Left lobe of liver (tissue), 2 donors: ENCODE data around the gene ARID5B. TPM values are rescaled to one million over a fixed set of nuclear protein-coding genes. Genes with fewer than 3 reads are reported as not detected.

Experiments used
- ATAC-seq: fragments of 200-7000 bp; cut with Tn5 transposase; one replicate; pipeline ENCODE4 v1.9.1; 2020; ENCODE audit warnings: mild to moderate bottlenecking, moderate library complexity
- DNase-seq: peaks from one replicate; pipeline ENCODE4 v3.0.0-alpha.2; 2020; ENCODE audit warnings: low spot score
- total RNA-seq: library from RNA; stranded (reverse); gene quantifications from one replicate; pipeline ENCODE4 v1.2.1, GENCODE V29; 2021
- donor health status: DM: no; HTN: no; CAD: no; lungs with moderate emphysema.
- donor health status: DM: no; HTN: yes; CAD: no.

The ARID5B gene
- total RNA-seq, 1 donor from 2014 or later: 3.8 TPM

DNA sequence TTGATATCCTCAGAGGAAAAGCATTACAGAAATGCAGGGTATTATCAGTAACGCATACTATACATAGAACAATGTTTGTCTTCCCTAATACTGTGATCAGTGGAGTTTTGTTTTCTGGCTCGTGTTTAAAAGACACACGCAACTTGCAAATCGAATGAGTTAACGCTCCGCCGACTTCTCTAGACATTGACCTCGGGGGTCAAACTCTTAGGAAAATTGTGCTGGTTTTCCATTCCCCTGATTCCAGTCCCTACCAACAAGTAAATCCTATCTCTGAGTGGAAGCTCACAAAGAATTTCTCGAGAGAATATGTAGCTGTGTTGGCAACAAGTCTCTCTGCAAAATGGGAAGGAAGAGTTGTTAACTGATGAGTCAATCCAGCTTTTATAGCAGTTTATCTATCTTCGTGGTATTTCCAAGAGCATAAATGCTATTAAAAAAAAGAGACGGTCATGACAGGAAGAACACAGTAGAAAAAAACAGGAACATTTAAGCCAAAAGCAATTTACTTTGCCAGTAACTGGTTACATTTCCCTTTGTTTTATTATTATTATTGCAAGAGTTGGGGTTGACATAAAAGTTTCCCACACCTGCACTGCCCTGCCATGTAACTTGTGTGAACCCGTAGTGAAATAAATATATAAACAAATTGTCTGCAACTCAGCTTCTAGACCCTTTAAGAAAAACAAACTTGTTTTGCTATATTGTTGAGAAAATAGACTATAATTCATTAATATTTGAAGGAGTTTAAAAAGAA, 144.4 kb downstream of the ARID5B start:
- peak; percentile 37 for ATAC-seq
- no peak for DNase-seq

DNA sequence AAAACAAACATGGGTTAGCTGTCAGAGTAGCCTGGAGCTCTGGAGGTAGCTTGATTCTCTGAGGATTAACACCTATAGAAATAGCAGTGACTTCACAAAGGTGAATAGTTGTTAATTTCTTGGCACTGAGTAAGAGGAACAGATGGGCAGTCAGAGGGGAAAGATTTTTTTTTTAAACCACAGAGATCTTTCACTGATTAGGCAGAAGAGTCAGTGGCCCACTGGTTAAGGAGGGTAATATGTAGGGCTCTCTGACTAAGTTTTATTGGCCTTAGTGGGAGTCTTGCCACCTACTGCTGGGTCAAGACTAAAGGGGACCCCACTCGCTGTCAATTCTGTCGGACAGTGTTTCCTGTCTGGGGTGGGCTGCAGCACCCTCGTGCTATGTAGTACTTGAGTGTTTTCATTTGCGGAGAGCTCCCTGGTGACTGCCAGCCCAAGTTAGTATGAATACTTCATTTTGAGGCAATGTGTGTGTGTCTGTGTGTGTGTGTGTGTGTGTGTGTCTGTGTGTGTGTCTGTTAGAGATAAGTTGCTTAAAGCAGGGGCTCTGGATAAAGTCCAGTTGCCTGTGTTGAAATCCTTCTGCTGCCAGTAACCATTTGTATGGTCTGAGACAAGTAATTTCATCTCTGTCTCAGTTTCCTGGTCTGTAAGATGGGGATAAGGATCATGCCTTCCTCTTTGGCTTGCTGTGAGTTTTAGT, 145.2 kb downstream of the ARID5B start:
- peak; percentile 8 for ATAC-seq
- no peak for DNase-seq

DNA sequence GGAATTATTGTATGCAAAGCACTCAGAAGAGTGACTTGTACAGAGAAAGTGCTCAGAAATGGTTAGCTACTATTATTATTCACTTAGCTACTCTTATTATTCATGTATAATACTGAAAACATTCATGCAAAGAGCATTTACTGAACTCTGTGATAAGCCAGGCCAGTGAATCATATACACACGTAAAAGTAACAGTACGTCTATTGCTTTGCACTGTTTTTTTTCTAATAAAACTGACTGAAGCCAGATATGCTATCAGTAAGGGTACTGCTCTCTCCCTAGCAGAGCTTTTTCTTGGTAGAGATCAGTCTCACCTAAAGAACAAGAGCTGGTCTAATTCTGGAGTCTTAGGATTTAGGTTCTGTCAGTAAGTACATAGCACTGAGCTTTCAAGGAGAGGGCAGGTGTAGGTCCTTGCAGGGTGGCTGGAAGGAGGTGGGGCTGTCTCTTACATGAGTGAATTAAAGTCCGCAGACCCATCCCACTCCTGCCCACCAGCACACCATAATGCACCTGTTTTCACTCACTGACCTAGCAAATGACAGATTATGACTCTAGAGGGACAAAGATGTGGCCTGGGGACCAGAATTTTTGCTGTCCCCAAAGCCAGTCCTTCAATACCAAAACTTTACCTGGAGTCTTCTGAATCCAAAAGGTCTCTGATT, 145.9 kb downstream of the ARID5B start:
- DNase-seq (no peak), ATAC-seq (no peak)

DNA sequence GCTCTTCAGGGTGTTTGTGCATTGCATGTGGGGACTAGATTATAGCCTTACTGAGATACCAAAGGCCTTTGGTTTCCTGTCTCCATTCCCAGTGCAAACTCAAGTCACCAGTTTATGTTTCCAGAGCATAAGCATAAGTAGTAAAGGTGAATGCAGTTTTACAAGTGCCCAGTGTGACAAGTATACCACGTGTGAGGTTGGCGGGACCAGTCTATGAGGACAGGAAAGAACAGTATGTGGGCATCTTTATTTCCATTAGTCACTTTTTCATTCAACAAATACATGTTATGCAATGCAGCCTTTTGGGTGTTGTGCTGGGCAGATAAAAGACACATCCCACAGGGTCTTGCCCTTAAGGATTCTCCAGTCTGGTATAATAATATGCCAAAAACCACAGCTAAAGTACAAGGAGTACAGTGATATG, 146.5 kb downstream of the ARID5B start:
- ATAC-seq (no peak), DNase-seq (no peak)

DNA sequence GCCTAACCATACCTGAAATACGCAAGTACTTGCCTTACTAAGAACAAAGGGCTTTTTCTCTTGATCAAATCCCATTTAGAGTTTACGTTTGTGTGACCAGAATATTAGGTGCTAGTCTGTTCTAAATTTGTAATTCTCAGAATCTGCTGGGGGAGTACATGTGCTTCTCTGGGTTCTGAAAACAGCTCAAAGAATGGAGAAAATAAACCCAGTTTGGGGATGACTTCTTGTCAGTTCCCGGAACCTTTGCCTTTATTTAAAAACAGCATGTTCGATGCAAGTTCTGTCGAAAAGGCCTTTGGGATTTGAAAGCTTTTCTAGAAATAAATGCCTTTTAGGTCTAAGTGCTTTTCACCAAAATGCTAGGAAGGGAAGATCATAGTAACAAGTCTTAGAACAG, 147.0 kb downstream of the ARID5B start:
- ATAC-seq (no peak), DNase-seq (no peak)

DNA sequence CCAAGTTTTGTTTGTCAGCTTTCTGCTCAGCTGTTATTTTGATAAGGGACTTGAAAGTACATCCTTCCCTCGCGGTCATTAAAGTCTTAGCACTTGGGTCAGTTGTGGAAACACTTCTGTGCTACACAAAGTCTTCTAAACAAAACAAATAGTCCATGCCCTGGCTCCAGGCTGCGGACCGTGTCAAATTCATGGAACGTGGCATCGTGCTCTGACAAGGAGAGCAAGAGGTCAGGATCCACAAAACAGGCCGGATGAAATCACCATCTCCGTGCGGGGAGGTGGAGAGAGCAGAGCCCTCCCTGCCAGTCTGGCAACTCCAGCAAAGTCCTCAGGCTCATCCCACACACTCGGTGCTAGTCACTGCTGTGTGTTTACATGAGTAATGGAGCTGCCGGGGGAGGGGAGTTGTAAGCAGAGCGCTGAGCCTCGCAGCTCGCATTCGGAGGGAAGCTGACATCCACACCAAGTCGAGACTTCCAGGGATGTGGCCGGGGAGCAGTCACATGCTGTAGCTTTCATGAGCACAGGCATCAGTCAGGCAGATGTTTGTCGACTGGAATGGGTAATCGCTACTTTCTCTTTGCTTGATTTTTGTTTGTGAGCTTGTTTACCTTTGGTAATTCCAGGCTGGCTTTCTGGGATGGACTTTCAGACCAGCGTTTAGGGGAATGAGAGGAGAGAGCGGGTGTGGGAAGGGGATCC, 147.6 kb downstream of the ARID5B start:
- DNase-seq (peak; percentile 78), ATAC-seq (peak; percentile 83)

DNA sequence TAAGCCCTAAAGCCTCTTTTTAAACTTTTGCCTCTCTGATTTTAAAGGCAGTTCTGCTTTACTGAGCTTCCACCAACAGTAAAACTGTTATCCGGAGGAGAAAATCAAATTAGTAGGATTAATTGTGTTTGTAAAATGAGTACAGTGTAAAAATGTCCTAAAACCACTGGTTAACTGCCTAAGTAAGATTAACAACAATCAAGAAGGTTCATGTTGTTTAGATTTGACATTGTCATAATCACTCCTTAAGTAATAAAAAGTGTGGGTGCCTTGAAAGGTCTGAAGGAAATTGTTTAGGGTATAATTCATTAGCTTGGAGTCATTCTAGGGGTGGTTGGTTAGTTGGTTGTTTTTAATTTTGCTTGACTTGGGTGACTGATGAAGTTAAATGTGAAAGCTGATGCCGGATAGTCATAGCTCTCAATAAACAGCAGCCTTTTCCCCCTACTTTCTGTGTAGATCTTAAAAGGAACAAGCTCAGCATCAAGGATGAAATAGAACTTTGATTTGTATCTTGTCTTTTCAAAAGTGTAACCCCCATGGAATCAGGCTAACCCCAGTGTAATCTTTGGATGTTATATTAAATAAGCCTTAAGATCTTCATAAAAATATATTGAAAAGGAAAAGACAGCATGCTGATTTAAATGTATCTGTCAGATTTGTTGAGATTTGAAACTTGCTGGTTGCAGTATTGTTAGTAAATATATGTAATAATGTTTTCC, 148.3 kb downstream of the ARID5B start:
- no peak for DNase-seq
- ATAC-seq: no peak

DNA sequence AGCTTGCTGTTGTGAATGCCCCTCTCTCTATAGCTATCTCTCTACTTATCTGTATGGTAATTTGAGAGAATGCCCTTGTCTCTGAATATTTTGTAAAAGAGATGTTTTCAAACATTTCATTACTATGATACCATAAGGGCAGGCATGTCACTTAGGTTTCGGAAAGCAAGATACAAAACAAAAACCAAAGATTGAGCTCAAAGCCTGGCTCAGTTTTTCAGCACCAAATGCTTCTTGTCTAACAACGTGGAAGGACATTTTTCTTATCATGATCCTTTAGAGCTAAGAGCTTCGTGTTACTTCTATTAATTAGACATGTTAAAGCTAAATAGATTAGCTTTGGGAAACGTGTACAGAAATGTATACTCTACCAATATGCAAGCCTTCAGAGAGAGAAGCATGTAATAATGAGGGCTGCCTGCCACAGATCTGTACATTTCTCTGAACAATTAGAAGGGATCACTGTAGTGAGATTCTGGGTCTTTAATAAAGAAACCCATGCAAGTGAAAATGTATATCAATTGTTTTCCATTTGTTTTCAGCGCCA, 148.9 kb downstream of the ARID5B start:
- no peak for DNase-seq
- no peak for ATAC-seq

DNA sequence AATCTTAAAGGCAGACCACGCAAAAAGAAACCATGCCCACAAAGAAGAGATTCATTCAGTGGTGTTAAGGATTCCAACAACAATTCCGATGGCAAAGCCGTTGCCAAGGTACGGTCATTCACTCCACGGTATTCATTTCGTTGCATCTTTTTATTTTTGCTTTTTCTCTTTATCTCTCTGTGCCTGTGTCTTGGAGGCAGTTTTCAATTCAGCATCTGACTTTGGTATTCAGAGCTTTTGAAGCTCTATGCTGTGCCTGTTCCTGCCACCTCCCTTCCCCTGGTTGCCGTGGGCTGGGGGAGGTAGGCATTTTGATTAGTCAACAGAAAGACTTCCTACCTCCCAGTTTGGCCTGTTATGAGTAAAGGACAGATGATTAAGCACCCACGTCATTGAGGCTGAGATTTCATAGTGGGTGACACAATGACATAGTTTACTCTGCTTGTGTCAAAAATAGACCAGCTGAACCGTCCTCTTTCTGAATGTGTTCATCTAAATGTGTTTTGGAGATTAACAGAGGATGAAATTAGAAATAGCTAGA, 149.5 kb downstream of the ARID5B start:
- DNase-seq: no peak
- ATAC-seq: no peak

DNA sequence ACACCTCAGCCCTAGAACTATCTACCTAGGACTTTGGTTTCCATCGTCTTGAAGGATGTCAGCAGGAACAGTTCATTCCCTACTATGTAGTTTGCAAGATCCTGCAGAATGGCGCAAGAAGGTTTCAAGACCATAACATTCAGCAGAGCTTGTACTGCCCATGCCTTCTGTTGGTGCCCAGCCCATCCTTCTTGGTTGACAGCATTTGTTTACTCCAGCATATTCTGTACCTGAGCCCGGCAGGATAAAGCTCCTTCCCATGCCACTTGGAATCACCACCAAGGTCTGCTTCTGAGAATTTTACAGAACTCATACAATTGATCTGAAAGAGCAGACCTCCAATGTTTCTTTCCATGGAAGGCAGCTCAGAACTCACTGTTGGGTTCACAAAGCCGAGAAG, 150.8 kb downstream of the ARID5B start:
- ATAC-seq (no peak), DNase-seq (no peak)

DNA sequence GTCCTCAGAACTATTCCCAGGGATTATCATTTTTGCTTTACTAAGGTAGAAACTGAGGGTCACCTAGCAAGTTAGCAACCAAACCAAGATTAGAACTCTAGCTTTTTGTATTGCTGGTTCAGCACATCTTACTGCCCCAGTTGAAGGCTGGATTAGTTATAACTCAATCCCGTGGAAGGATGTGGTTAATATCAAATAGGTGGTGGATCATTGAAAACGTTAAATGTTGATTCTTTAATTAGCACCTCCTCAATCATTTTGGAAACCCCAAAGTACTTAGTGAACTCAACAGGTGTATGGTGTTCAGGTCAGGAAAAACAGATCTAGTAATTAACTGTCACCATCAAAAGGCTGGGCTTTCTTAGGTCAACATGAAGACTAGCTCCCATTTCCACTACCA, 152.4 kb downstream of the ARID5B start:
- no peak for ATAC-seq
- no peak for DNase-seq

DNA sequence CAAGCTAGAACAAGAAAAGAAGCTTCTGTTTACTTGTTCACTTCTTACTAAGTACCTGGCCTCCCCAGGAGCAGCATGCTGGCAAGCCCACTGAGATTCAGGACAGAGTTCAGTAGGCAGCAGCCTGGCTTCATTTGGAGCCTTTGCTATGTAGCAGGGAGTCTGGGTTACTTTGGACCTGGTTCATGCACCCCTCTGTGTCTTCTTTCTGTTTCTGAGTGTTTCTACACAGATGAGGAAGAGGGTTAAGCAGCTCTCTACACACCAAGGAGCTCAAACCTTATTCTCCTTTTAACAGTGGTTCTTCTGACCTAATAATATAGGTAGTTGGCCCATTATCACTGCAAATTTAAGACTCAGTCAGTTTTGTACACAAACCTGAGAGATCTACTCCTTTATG, 152.9 kb downstream of the ARID5B start:
- no peak for ATAC-seq

DNA sequence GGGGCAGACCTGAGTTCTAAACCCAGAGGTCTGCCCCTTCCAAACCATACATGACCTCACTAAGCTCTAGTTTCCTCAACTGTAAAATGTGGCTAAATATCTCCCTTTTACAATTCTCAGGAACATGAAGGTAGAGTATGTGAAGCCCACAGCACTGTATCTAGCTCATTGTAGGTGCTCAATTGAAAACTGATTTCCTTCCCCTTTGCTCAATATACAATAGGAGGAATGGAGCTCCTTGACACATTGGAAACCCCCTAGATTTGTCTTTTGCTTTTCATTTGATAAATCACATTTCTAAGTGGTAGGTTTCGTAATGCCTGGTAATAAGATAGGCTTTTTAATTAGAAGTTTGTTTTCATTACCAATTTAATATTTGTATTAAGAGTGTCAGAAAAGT, 153.3 kb downstream of the ARID5B start:
- ATAC-seq (no peak), DNase-seq (no peak)

More for the DNA sequence above, 152.9 kb downstream of the ARID5B start:
- no peak for DNase-seq

DNA sequence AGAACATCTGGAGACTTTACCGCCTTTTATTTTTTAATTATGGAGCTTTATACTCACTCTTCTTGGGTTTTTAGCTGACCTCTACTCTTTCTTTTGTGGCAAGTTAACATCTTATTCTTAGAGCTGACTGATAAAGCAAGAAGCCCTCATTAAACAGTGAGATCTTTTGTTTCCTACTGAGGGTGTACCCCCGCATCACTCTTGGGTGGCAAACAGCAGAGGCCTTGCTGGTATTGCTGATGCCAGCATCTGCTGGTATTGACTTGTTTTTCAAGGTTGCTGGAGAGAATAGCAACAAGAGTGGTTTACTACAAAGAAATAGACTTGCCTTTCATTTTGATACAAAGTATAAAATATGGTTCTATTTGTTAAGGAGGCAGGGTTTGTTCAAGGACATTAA, 154.7 kb downstream of the ARID5B start:
- ATAC-seq (no peak), DNase-seq (no peak)

DNA sequence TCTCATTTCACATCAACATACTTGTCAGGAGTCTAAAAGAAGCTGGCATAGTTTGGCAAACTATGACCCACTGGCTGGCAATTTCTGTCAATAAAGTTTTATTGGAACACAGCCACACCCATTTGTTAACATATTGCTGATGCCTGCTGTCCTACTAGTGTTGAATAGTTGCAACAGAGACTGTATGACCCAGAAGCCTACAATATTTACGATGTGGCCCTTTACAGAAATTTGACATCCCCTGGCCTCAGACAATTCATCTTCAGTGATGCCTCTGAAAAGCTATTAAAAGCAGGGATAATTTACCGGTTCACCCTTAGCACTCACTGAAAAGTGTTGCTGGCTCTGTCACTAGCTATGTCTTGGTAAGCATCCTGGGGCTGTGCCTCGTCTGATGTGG, 155.2 kb downstream of the ARID5B start:
- ATAC-seq (no peak), DNase-seq (no peak)

DNA sequence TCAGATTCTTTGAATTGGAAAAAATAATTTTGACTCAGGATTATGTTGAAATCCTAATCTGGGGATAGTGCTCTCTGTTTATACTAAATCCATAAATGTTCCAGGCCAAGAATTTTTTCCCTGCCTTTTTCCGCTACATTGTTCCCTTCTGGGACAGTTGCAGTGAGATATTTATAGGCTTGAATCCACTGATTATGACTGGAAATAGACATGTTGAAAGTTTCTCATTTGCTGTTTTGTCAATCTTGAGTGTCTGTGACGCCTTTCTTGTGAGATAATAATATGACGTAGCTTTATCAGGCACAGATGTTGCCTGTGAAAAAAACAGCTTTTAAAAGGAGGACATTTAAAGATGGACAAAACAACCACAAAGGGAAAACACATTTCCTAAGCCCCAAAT, 155.9 kb downstream of the ARID5B start:
- ATAC-seq: peak; percentile 59
- DNase-seq: no peak

DNA sequence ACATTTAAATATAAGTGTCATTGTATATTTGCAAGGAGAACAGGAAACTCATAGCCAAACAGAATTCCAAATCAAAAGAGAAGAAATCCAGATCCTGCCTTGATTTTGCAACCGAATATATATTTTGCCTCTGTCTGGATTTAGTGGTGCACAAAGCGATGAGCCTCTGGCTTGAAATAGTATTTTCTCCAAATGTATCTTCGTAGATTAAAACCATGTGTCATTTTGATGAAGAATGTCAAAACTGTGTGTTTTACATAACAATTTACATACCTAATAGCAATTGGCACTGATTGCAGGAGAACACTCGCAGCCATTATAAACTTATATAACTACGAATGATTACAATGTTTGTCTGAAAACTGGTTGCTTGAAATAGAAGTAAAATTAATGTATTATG, 156.4 kb downstream of the ARID5B start:
- DNase-seq (no peak), ATAC-seq (no peak)

DNA sequence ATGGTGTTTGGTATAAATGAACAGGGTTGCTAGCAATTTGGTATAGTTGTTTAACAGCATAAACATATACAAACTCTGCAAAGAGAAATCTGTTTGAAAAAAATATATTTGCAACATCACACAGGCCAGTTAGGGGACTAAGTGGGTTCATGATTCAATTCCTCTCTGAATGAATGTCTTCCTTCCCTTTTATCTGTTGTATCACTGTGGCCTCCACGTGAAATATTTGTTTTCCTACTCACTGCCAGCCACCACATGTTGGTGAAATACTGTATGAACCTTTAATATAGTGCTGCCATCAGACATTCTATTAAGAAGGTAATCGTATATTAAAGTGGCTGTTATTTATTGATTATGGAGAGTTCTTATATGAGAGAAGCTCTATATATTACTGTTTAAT, 157.0 kb downstream of the ARID5B start:
- peak; percentile 16 for ATAC-seq
- DNase-seq: no peak

DNA sequence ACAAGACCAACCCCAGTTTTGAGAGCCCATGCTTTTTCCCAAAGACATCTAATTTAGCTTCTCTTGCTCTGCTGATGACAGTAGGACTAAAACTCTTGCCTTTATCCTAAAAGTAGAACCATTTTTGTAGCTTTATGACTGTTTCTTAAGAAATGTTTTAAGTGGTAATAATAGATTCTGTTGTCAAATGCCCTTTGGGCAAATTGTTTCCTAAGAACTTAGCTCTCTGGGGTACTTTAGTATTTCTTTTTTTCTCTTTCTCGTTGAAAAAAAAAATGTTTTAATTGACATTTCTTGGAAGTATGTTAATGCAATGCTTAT, 157.4 kb downstream of the ARID5B start:
- DNase-seq (no peak), ATAC-seq (no peak)

DNA sequence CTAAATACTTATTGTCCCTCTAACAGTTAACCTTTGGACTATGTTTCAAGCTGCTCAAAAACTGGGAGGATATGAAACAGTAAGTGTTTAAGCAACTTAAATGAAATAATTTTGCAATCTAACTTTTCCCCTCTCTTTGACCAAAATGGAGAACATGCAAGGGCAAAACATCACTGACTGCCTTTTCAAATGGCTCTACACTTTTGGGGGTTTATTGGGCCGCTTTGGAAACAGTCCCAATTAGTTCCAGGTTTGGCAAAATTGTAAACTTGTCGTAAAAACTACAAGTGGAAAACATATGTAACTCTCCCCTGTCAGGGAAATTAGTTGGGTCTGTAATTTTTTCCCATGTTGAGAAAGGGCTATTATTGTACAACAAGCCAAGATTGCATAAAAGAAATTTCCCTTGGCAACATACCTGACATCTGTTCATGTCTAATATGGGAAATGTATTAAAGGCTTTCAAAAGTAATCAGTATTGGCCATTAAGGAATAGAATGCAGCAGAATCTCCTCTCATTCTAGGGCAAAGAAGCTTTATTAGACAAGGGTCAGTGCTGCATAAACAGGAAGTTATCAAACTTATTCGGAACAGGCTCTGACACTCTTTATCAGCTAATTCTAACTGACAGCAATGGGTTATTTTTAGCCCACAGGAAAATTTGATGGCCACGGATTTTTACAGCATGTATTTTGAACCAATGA, 157.9 kb downstream of the ARID5B start:
- peak; percentile 43 for ATAC-seq

More for the DNA sequence above, 157.9 kb downstream of the ARID5B start:
- no peak for DNase-seq
